Measurements from ENCODE around the gene BIRC2. TPM values are rescaled to one million over a fixed set of nuclear protein-coding genes. Genes with fewer than 3 reads are reported as not detected.
A peak's percentile ranks its signal among the peaks of the same experiment; 100 is the strongest.

BIRC2 gene
- total and polyA plus RNA-seq, 9 of the 15 experiments (the other 6 are each of a cell fraction or from before 2014, with no cell fraction given) = 14.3 to 45.9 (median 20.7) TPM

GRCh38 chr11:102346748-102347461, at the start of gene BIRC2 (continued):
- no peak for TF ChIP-seq E2F6 (IDR thresholded peaks at IDR 0.05; ENCODE audit: borderline replicate concordance in 1 of 2, extremely low read depth in 1 of 2, insufficient read depth in 1 of 2, insufficient read length in 1 of 2, low read depth in 1 of 2, low read length in 1 of 2, poor library complexity in 1 of 2, severe bottlenecking in 1 of 2)
- peak; percentile 95 for TF ChIP-seq CTBP1 (IDR thresholded peaks at IDR 0.05; ENCODE audit: borderline replicate concordance)
- no peak for TF ChIP-seq BCLAF1 (IDR thresholded peaks at IDR 0.05; ENCODE audit: borderline replicate concordance in 1 of 2, control insufficient read depth in 1 of 2, low read depth in 2 of 2, low read length in 1 of 2)
- no peak for TF ChIP-seq ZNF184 (CRISPR knock-in tag; IDR thresholded peaks at IDR 0.05)
- TF ChIP-seq ZC3H4 (CRISPR knock-in tag; IDR thresholded peaks at IDR 0.05; ENCODE audit: borderline replicate concordance) = no peak
- no peak for TF ChIP-seq ILF3 (IDR thresholded peaks at IDR 0.05; ENCODE audit: borderline replicate concordance)
- no peak for TF ChIP-seq PCBP1 (IDR thresholded peaks at IDR 0.05; ENCODE audit: low read depth, low read length, poor library complexity, severe bottlenecking)
- no peak for TF ChIP-seq ZNF778 (CRISPR knock-in tag; IDR thresholded peaks at IDR 0.05)
- peak; percentile 99 for TF ChIP-seq ATF3 (IDR thresholded peaks at IDR 0.05)
- TF ChIP-seq ATF3 (CRISPR knock-in tag; conservative IDR thresholded peaks at IDR 0.05) = peak; percentile 94
- peak; percentile 21; the same call in 1 of the 2 replicates for TF ChIP-seq BHLHE40 (IDR thresholded peaks at IDR 0.05; ENCODE audit: low read length)
- no peak for TF ChIP-seq TCF15 (CRISPR knock-in tag; IDR thresholded peaks at IDR 0.05)
- TF ChIP-seq GMEB1 (CRISPR knock-in tag; IDR thresholded peaks at IDR 0.05) = peak; percentile 93
- no peak for TF ChIP-seq ZNF830 (CRISPR knock-in tag; IDR thresholded peaks at IDR 0.05)
- no peak for TF ChIP-seq HNRNPUL1 (IDR thresholded peaks at IDR 0.05; ENCODE audit: low read length)
- peak; percentile 97 for TF ChIP-seq CREM (IDR thresholded peaks at IDR 0.05; ENCODE audit: low read depth)
- no peak for TF ChIP-seq CBX8 (IDR thresholded peaks at IDR 0.05; ENCODE audit: borderline replicate concordance, extremely low read depth, low read depth, low read length, poor library complexity, severe bottlenecking)
- no peak for TF ChIP-seq TCFL5 (CRISPR knock-in tag; conservative IDR thresholded peaks at IDR 0.05)
- TF ChIP-seq L3MBTL2 (IDR thresholded peaks at IDR 0.05) = 0 out of 2 replicates have a peak, but pooled peaks have one; percentile 42

Measured in K562 (cell line).